ENCODE results near the gene KRT6B.

- TF ChIP-seq CTCF (conservative IDR thresholded peaks at IDR 0.05; ENCODE audit: low read length) (no peak), EZH2phosphoT487 (IDR thresholded peaks at IDR 0.05; ENCODE audit: borderline replicate concordance) (no peak)
Observed at GRCh38 chr12:52498946-52499345, 47.0 kb upstream of the KRT6B start.
